NT2/D1 (cell line): ENCODE measurements around the gene ASB18.

Source experiments
- SUZ12 ChIP-seq: IDR thresholded peaks from 2 replicates; pipeline ENCODE4 v1.6.1; 2011; ENCODE audit not compliant: insufficient read length, insufficient read depth; ENCODE audit errors: extremely low read depth
- ZNF274 ChIP-seq: IDR thresholded peaks from 2 replicates; pipeline ENCODE4 v1.6.1; 2011; ENCODE audit warnings: mild to moderate bottlenecking, low read depth, low read length

DNA sequence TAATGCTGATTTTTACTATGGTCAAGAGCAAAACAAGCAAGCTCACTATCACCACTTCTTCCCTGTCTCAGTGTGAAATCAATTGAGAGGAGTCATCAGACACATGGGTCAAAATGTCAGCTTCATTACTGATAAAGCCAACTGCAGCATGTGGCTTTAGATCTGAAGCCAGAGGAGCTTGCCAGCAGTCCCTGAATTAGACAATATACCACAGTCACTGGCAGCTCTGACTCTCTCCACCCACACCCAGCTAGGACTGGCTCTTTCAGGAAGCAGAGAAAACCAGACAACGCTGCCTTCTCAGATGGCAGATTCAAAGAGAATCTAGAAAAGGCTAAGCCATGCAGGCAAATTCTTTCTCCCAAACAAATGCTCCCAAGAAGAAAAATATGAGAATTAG, 20.0 kb upstream of the ASB18 start:
- TF ChIP-seq ZNF274 = no peak
- no peak for TF ChIP-seq SUZ12
